Endometrium (tissue), 2 donors: ENCODE measurements around the gene SLC8A2.
"Not testable (repeated sequence)": the region's sequence is repeated elsewhere in the genome, so short reads cannot be mapped to it uniquely, and the experiment has no call there.

ENCODE experiments used
- FAIRE-seq: peaks from 2 replicates; lab custom pipeline; 2012; peaks lifted over from hg19 to GRCh38; lab: Jason Lieb, UNC
- donor health status: control.
- donor health status: control.

SLC8A2 gene

DNA sequence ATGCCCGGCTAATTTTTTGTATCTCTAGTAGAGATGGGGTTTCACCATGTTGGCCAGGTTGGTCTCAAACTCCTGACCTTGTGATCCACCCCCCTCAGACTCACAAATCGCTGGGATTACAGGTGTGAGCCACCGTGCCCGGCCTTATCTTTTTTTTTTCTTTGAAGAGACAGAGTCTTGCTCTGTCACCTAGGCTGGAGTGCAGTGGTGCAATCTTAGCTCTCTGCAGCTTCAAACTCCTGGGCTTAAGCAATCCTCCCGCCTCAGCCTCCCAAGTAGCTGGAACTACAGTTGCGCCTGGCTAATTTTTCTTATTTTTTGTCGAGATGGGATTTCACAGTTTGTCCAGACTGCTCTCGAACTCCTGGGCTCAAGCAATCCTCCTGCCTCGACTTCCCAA lies 60.0 kb downstream of the SLC8A2 start:
- FAIRE-seq, result not testable (repeated sequence)

DNA sequence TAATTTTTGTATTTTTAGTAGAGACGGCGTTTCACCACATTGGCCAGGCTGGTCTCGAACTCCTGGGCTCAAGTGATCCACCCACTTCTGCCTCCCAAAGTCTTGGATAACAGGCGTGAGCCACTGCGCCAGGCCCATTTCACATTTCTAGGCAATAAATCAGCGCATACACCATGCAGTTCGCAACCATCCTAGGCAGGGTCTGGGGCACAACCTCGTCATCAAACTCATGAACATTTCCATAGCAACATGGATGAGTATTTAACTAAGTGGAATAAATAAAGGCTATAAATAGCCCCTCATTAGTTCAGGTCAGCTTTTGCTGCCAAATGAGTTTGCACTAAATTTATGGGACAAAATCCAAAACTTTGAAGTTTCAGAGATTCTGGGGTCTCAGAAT lies 60.6 kb downstream of the SLC8A2 start:
- no peak for FAIRE-seq

DNA sequence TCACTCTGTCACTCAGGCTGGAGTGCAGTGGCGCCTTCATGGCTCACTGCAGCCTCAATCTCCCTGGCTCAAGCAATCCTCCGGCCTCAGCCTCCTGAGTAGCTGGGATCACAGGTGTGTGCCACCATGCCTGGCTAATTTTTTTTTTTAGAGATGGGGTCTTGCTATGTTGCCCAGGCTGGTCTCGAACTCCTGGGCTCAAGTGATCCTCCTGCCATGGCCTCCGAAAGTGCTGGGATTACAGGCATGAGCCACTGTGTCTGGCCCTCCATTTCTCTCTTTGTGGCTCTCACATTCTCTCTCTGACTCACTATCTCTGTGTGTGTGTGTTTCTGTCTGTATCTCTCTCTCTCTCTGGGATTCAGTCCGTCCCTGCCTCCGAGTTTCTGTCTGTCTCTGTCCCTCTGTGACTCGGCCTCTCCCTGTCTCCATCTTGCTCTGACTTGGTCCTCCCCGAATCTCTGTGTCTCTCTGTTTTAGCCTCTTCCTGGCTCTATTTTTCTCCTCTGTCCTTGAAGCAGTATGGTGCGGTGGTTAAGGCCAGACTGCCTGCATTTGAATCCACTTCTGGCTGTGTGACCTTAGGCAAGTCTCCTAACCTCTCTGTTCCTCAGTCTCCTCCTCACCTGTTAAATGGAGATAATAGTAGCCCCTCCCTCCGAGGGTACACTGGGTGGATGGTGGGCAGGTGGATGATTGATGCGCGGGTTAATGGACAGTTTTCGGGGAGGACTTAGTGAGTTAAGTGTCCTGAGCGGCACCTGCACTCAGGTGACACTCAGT lies 63.3 kb downstream of the SLC8A2 start:
- FAIRE-seq, result no peak

DNA sequence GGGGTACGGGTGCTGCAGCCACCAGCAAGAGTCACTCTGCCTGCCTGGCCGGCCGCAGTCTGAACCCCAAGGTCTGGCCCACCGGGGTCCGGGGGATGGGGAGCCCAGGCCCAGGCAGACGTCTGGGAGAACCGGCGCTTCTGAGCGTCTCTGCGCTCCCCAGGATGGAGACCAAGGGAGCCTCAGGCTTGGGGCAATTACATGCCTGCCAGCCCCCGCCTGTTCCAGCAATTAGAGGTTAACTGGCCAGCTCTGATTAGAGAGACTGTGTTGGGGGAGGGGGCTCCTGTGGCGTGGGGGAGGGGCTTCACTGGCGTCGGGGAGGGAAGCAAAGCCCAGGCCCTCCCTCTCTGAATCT lies 64.3 kb downstream of the SLC8A2 start:
- FAIRE-seq, result no peak

DNA sequence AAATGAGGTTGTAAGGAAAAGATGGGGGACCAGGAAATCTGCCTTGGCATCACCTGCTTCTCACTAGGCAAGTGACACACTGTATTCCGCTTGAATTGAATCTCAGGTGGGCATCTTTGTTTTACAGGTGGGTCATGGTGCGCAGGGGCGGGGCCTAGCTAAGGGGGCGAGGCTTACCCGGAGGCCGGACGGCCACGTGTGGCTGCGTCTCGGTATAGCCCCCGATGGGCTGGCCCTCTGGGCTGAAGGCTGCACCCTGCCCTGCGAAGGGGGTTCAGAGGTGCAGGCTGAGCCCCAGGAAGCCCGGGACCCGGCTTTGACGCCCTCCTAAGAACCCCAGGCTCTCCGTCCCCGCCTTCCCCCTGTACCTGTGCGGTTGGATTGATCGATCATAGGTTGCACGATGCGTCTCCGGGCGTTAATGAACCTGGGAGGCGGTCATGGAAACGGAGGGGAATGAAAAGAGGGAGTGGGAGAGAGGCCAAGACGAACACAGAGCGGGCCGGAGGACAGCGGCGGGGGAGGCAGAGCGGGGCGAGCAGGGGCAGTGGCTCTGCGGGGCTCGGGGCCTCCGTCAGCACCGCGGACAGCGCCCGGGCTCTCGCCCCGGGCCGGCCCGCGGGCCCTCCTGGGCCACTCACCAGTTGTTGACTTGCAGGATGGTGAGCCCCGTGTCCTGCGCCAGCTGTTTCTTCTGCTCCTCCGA lies 64.8 kb downstream of the SLC8A2 start:
- FAIRE-seq, result no peak

DNA sequence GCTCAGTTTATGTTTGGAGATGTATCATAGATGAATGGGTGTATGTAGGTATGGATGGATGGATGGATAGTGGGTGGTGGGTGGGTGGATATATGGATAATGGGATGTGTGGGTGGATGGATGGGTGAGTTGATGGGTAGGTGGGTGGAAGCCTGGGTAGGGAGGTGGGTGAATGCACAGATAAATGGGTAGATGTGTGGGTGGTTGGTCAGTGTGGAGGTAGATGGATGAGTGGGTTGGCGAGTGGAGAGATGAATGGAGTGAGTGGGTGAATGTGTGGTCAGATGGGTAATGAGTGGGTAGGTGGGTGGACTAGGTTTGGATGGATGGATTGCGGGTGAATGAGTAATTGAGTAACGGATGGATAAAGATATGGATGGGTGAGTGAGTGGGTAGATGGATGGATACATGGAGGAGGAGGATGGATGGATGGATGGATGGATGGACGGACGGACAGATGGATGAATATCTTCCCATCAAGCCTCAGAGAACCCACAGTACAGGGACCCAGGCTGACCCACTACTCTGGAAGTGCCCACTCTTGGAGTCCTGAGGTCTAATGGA lies 65.8 kb downstream of the SLC8A2 start:
- no peak for FAIRE-seq

DNA sequence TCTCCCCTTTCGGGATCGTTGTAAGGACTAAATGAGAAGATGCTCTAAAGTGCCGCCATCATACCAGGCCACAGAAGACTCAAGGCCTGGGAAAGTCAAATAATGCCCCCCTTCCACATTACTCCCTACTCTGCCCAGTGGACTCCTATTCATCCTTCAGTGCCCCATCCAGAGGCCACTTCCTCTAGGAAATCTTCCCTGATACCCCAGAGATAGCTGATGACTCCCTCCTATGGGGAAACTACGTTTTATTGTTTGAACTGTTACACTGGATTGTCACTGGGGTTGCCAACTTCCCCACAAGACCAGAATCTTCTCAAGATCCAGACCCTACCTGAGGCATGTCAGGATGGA lies 66.5 kb downstream of the SLC8A2 start:
- FAIRE-seq, result no peak

DNA sequence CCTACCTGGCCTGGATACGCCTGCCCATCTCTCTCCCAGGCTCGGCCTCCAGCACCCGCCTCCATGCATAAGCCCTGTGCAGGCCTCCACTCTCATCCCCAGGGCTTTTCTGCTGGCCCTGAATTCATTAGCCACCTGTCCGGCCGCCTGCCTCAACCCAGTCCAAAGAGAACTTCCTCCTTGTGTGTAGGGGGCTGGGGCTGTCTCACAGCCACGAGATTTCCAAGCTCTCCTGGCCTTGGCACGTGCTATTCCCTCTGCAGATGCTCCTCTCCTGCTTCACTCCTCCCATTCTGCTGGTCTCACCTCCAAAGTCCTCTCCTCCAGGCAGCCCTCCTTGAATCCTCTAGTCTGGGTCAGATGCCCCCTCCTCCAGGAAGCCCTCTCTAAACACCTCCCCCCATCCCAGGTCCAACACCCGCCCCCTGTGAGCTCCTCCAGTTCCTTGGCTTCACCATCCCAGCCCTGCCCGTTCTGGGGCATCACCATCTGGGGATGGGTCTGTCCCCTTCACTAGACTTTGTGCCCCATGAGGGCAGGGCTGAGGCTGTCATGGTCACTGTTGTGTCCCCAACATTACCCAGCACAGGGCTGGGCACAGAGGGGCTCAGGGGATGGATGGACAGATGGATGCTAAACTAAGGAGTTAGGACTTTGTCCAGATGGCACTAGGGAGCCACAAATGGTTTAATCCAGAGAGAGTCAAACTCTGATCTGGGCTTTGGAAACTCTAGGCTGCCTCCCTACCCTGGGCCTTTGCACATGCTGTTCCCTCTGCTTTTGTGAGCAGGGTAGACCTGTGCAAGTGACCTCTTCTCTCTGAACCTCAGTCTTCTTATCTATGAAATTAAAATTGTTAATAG lies 67.1 kb downstream of the SLC8A2 start:
- FAIRE-seq, result no peak

DNA sequence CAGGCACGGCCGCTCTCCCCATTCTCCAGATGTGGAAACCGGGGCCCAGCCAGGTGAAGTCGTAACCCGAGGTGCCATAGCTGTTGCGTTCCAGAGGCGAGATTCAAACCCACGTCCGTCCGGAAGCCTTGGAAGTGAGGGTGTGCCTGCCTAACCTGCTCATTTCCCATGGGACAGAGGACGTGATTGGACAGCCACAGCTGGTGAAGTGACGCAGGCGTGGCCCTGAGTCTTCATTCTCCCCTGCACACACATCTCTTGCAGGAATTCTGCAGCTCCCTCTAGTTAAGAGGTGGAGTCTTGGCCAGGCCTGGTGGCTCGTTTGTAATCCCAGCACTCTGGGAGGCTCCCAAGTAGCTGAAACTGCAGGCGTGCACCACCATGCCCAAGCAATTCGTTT lies 69.2 kb downstream of the SLC8A2 start:
- FAIRE-seq, result no peak

DNA sequence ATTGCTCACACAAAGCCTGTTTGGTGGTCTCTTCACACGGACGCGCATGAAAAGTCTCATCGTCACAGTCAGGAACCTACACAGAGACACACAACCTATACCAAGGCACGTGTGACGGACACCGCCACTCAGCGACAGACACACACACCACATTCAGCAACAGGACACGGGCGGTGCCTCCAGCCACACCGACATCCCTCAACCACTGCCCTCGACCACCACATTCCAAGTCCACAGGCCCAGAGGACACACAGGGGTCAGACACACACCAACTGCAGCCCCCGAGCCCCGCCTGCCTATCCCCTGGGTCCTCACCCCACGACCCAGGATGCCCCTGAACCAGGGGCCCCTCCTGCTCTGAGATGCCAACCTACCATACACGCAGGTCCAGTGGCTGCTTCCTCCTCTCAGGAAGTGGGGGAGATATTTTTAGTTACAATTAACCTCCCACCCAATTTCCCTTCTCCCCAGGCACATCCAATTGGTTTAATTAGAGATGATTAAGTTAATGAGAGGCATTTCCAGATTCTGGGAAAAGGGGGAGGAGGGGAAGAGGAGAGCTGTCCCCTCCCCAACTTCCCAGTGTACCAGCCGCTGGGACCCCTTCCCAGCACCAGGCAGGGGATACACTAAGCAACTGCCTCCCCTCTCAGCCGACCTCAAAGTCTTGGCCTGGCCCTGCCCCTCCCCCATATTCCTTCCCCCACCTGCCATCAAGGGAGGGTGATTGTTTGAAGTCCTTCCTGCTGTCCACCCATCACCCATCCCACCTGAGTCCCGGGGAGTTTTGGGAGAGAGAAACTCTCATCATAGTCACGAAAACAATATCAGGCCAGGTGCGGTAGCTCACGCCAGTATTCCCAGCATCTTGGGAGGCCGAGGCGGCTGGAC lies 72.7 kb downstream of the SLC8A2 start:
- FAIRE-seq, result no peak

DNA sequence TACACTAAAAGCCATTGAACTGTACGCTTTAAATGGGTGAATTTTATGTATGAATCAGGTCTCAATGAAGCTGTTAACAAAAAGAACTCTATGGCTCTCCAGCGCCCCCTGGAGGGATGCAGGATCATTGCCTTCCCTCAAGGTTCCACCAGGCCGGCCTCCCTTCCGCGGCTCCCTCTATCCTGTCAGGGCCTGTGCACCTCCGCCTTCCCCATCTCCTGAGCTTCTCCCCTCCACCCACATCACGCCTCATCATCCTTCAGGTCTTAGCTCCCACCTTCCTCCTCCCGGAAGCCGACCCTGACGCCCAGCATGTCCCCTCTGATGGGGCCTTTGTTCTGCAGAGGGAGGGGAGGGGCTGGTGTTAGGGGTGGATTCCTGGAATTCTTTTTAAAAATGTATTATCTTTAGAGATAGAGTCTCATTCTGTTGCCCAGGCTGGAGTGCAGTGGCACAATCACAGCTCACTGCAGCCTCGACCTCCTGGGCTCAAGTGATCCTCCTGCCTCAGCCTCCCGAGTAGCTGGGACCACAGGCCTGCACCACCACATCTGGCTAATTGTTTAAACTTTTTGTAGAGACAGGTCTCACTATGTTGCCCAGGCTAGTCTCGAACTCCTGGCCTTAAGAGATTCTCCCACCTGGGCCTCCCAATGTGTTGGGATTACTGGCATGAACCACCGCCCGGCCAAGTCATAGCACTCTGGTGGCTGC lies 80.0 kb downstream of the SLC8A2 start:
- no peak for FAIRE-seq

DNA sequence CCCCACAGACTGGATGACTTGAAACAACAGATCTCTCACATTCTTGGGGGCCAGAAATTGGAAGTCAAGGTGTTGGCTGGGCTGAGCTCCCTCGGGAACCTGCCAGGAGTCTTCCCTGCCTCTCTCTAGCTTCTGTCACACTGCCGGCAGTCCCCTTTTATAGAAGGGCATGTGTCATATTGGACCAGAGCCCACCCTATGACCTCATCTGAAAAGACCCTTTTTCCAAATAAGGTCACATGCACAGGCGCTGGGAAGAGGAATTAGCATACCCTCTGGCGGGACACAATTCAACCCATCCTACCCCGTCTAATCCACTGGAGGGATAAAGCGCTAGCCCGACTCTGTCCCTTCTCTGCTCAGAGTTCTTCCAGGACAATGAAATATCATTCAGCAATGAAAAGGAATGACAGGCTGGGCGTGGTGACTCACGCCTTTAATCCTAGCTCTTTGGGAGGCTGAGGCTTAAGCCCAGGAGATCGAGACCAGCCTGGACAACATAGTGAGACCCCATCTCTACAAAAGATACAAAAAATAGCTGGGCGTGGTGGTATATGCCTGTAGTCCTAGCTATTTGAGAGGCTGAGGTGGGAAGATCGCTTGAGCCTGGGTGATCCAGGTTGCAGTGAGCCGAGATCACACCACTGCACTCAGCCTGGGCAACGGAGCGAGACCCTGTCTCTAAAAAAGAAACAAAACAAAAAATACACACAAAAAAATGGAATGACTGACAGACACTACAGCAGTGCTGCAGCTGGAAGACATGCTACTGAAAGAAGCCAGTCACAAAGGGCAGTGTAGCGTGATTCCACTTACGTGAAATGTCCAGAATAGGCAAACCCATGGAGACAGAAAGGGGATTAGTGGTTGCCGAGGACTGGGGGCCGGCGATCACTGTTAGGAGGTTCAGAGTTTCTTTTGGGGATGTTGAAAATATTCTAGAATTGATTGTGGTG lies 80.9 kb downstream of the SLC8A2 start:
- FAIRE-seq, result no peak

DNA sequence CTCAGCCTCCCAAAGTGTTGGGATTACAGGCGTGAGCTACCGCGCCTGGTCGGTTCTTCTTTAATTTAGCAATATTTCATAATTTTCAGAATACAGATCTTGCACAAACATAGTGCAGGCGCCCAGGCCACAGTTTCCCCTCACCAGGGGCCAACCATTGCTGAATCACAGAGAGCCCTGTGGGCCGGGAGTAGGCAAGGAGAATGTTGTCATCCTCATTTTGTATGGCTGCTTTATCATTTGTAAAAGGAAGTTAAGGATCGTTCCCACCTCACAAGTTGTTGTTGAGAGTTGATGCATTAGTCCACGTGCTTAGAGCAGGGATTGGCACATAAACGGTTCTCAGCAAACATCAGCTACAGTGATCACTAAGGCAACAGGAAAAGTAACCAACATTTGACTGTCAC lies 82.5 kb downstream of the SLC8A2 start:
- no peak for FAIRE-seq

DNA sequence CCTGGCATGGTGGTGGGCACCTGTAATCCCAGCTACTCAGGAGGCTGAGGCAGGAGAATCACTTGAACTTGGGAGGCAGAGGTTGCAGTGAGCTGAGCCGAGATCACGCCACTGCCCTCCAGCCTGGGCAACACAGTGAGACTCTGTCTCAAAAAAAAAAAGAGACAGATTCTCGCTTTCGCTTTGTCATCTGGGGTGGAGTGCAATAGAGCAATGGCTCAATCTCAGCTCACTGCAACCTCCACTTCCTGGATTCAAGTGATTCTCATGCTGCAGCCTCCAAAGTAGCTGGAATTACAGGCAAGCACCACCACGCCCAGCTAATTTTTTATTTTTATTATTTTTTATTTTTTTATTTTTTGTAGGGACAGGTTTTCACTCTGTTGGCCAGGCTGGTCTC lies 83.0 kb downstream of the SLC8A2 start:
- not testable (repeated sequence) for FAIRE-seq

DNA sequence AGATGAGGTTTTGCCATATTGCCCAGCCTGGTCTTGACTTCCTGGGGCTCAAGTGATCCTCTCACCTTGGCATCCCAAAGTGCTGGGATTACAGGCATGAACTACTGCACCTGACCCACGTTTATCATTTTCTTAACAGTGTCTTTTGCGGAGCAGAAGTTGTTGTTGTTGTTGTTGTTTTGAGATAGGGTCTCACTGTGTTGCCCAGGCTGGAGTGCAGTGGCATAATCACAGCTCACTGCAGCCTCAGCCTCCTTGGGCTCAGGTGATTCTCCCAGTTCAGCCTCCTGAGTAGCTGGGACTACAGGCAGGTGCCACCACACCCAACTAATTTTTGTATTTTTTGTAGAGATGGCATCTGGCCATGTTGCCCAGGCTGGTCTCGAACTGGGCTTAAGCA lies 84.1 kb downstream of the SLC8A2 start:
- not testable (repeated sequence) for FAIRE-seq

DNA sequence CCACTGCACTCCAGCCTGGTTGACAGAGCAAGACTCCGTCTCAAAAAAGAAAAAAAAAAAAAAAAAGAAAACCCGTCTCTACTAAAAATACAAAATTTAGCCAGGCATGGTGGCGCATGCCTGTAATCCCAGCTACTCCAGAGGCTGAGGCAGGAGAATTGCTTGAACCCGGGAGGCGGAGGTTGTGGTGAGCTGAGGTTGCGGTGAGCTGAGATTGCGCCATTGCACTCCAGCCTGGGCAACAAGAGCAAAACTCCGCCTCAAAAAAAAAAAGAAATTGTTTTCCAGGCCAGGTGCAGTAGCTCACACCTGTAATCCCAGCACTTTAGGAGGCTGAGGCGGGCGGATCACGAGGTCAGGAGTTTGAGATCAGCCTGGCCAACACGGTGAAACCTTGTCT lies 85.1 kb downstream of the SLC8A2 start:
- FAIRE-seq, result not testable (repeated sequence)

DNA sequence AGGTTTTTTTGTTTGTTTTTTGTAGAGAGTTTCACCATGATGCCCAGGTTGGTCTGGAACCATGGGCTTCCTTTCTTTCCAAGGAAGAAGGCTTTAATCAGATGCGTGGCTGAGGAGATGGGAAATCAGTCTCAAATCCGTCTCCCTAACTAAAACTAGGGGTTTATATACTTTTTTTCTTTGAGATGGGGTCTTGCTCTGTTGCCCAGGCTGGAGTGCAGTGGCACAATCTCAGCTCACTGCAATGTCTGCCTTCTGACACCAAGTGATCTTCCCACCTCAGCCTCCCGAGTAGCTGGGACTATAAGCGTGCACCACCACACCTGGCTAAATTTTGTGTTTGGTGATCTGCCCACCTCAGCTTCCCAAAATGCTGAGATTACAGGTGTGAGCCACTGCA lies 87.2 kb downstream of the SLC8A2 start:
- not testable (repeated sequence) for FAIRE-seq

DNA sequence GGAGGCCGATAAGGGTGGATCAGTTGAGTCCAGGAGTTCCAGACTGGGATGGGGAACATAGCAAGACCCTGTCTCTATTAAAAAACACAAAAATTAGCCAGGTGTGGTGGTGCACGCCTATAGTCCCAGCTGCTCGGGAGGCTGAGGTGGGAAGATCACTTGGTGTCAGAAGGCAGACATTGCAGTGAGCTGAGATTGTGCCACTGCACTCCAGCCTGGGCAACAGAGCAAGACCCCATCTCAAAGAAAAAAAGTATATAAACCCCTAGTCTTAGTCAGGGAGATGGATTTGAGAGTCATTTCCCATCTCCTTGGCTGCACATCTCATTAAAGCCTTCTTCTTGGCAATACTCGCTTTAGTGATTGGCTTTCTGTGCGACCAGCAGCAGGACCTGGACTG lies 87.8 kb downstream of the SLC8A2 start:
- FAIRE-seq, result not testable (repeated sequence)

DNA sequence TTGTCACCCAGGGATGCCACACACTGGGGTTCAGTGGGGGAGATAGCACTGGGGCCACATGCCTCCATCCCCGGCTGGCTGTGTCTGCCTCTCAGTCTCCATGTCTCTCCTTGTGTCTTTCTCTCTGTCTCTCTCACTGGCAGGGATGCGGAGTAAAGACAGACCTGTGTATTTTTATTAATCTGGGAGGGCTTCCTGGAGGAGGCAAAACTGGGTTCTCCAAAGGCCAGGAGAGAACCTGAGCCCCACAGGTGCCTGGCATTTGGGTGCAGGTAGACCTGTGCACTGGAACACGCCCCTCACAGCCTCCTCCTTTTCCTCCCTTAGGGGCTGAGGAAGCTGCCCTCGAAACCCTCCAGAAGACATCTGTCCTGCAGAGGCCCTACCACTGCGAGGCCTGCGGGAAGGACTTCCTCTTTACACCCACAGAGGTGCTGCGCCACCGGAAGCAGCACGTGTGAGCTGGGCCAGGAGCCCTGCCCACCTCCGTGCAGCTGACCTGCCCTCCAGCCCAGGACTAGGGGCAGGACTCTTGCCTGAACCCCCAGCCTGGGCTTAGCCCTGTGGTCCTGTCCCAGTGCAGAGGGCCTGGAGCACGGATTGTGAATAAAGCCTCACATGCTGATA lies 89.9 kb downstream of the SLC8A2 start:
- no peak for FAIRE-seq
